ENCODE measurements around the gene BTLA.
A peak's percentile ranks its signal among the peaks of the same experiment; 100 is the strongest.
"Not testable (repeated sequence)": the region's sequence is repeated elsewhere in the genome, so short reads cannot be mapped to it uniquely, and the experiment has no call there.

The BTLA gene

DNA sequence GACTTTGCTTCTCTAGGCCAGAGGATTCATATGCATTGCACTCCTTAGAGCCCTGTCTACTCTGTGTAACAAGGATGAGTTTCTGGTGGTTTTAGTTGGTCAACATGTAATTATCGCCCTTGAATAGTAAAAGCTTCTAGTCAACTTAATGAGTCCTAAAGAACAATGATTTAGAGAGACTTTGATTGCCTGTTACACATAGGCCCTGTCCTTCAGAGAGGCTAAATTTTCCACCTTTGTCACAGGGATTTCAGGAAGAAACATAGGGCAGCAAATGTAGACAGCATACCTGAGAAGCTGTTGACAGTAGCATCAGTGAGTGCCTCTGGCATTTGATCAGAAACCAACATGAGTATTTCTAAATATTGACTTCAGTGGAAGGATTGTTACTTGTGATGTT is 7.1 kb downstream of the BTLA start:
- FAIRE-seq (no peak), DNase-seq (ENCODE audit: low spot score) (no peak)

DNA sequence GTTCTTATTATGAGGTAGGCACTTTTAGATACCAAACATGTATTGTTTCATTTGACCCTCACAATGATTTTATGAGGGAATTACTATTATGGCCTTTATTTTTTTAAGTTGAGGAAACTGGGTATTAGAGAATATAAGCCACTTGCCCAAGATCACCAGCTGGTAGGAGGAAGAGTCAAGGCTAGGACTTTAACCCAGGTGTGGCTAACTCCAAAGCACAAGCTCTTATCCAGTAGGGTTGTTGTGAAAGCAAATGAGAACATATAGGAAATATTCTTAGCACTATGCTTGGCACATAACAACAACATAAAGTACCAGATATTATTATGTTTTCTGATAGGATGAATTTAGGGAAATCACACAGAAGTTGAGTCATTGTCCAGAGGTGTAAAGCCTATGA is 7.9 kb downstream of the BTLA start:
- FAIRE-seq (no peak), DNase-seq (ENCODE audit: low spot score) (no peak)

DNA sequence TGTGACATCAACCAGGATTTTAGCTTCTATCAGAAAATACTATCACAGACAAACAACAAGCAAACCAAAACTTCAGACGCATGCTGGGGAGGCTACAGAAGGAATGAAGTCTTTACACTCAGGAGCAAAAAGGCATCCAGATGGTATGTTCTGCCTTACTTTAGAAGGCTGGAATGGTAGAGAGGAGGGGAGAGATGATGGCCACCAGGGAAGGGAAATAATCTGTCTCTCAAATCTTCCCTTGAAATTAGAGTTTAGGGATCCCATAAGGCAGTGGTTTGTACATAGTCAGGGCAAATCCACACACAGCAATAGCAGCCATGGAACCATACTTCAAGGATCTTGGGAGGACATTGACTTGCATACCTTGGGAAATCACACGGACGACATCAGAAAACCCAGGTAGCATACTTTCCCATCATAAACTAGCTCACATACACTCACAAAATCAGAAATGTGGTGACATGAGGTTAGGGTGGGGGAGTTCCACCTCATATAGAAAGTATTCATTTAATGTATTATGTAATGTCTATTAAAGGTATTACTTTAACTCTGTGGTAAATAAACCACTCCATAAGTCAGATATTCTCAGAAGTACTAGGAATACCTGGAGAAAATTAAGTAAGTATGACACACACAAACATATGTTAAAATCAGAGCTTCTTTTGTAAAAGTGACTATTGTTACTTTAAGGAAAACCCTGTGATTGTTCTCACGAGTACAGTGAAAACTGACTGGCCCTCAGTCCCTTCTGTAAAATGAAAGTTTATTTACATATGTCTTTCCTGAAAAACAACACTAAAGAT is 9.4 kb downstream of the BTLA start:
- DNase-seq (ENCODE audit: low spot score), result no peak
- no peak for FAIRE-seq

DNA sequence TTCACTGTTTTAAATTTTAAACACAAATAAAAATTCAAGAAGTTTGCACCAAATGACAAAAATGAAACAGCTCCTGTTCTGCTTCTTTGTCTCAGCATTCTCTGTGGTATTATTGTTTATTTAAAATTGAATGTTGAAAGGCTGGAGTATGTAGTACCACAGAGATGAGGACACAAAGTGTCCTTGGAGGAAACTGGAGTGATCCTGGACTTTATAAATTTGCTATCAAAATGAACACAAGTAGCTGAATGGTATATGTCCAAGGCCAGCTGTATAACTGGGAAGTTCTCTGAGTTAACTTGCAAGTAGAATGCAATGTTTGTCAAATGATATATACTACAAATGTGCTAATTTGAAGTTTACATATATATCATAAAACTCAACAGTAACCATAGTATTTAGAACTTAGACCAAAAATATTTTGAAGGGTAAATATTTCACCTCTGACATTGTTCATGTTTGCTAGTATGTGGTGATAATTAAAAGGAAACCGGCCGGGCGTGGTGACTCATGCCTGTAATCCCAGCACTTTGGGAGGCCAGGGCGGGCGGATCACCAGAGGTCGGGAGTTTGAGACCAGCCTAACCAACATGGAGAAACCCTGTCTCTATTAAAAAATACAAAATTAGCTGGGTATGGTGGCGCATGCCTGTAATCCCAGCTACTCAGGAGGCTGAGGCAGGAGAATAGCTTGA is 12.3 kb downstream of the BTLA start:
- FAIRE-seq (no peak), DNase-seq (ENCODE audit: low spot score) (no peak)

DNA sequence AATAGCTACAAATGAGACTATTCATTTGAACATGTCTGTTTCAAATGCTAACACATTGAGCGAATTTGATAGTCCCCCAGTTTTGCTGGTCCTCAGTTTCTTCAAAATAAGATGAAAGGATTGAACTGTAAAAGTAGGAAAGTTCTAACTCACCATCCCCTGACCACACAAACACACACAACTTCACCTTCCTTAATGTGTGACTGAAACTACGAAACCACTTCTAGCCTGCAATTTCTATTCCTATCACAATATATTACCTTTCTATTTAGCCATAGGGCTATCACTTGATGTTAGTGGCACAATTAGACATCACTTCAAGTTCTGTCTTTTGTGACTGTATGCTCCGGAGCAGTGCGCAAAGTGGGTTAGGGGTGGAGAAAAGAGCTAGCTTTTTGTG is 14.9 kb downstream of the BTLA start:
- DNase-seq (ENCODE audit: low spot score) (no peak), FAIRE-seq (peak; percentile 75)

DNA sequence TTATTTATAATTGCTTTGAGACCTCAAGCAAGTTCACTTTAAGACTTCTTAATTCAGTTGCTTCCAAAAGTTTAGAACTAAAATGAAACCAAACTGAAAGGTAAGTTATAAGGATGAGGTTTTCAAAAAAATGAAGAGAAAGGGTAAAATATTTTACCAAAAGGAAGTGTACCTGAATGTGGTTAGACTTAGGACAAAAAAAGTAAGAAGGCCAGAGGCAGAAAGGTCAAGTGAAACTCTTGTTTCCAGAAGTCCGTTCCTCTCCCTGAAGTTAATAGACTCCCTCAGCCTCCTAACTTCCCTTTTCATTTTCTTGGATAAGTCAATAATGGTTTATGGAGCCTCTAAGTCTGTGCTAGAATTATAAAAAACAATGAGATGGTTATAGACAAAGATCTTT is 16.6 kb downstream of the BTLA start:
- DNase-seq (ENCODE audit: low spot score), result no peak
- no peak for FAIRE-seq

DNA sequence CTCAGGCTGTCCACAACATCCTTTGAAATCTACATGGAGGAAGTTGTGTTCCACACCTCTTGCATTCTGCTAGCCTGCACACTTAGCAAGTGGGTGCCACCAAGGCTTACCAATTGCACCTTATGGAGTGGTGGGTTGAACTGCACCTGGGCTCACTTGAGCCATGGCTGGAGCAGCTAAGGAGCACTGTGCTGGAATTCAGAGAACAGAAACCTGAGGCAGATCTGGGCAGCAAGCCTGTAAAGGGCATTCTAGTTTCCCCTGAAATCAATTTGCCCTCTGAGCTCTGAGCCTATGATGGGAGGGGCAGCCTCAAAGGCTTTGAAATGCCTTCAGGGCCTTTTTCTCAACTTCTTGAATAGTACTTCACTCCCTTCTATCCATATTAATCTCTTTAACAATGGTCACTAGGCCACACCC is 18.0 kb downstream of the BTLA start:
- no peak for DNase-seq (ENCODE audit: low spot score)
- no peak for FAIRE-seq

DNA sequence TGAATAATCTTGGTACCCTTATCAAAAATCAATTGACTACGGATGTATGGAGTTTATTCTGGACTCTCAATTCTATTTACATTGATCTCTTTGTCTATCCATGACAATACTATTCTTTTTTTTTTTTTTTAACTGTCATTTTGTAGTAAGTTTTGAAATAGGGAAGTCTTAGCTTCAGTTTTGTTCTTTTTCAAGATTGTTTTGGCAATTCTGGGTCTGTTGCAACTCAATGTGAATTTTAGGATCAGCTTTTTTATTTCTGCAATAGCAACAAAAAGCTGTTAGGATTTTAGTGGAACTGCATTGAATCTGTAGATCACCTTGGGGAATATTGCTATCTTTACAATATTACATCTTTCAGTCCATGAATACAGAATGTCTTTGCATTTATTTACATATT is 21.4 kb downstream of the BTLA start:
- FAIRE-seq, result no peak
- DNase-seq (ENCODE audit: low spot score), result no peak

DNA sequence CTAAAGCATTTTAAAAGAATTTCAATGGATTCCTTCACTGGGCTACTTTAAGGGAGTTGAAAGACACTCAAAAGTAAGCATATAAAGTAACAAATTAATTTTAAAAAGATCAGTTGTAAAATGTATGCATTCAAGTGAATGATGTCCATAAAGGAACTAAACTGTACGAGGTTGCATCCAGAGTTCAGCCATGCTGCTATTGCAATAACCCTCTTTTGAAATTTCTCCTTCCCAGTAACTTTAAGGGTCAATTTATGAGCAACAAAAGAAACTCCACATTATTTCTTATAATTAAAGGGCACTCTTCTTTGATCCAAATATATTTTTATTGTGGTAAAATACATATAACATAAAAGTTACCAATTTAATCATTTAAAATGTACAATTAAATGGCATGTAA is 22.9 kb downstream of the BTLA start:
- no peak for FAIRE-seq
- DNase-seq (ENCODE audit: low spot score), result no peak

DNA sequence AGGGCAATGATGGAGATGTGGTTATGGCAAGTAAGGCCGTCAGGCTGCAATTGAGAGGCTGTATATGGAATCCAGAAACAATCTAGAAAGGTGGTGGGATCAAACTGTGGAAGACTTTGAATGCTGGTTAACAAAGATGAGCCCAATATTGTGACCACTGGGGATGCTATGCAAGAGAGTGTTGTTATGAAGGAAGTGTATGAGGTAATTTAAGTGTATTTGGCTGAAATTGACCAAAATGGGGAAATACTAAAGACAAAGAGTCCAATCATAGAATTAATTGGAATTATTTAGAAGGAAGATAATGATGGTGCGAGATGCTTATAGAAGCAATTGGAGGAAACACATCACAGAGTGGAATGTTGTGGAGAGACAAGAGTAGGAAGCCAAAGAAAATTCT is 24.5 kb downstream of the BTLA start:
- FAIRE-seq, result no peak
- no peak for DNase-seq (ENCODE audit: low spot score)

DNA sequence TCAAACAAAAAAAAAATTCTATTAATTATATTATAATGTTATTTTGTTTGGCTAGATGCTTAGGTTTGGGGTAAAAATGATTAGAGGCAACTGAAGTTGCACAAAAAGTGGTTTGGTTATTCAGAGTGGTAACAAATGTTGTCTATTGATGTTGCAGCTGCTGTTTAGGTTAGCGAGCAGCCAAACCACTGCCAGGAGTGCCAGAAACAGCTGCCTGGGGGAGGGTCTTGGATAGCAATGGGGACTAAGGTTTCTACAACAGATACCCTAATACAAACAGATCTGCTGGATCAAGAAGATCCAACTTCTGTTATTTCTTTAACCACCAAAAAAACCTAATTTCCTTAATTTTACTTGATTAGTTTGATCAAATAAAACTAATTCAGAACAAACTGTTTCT is 26.6 kb downstream of the BTLA start:
- no peak for FAIRE-seq
- no peak for DNase-seq (ENCODE audit: low spot score)

DNA sequence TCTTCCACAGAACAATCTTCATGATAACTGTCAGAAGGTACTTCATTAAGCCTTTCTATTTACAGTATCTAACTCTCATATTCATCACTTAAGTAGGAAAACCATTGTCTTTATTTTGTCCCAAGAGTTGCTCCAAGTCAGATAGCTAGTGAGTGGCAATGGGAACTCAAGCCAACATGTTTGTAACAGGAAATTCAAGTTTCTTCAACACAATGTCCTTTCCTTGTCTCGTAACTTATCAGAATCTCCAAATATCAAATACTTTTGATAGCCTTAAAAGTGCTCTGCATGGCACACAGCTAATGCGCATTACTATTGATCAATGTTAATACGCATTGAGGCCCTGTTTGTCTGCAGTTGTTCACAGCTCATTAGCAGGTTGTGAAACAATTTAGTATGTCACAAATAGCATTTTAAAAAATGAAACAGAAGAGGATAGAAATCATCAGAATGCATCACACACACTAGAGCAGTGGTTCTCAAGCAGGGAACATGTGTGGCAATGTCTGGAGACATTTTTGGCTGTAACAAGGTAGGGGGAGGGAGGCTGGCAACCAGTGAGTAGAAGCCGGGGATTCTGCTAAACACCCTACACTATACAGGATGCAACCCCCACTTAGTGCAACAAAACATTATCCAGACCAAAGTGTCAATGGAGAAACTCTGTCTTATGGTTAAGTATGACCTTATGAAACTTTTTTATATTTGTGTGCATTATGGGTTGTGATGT is 27.5 kb downstream of the BTLA start:
- FAIRE-seq, result no peak
- DNase-seq (ENCODE audit: low spot score), result no peak

DNA sequence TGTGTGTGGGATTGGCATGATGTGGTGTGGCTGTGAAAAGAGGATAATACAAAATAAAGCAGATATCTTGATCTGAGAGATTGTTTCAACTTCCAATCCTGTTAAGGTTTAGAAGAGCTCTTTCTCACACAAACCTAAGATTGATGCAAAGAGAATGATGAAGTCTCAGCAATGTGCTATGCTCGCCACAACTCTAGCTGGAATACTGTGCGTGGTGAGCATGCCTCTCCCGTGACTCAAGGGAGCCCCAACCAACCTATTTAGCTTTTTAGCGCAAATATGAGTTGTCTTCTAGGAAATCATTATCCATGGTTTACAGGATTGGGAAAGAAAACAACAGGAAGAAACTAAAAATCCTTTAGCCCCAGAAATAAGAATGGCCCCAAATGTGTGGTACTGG is 28.5 kb downstream of the BTLA start:
- peak; percentile 13 for DNase-seq (ENCODE audit: low spot score)
- FAIRE-seq, result peak; percentile 83

DNA sequence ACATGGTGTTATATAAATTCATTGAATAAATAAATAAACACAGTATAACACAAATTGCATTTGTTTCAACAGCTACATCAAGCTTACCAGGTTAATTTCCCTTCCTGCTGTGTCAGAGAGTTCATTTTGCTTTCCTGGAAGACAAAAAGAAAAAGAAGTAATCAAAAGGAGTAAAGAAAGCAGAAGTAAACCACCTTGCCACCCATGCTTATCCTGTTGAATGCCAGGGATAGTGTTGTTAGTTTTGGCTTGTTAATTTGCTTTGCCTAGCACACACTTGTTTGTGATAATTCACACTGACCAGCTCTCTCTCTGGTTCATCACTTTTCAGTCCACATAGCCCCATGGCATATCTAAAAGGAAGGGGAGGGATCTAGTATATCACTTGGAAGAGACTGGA is 29.6 kb downstream of the BTLA start:
- FAIRE-seq (no peak), DNase-seq (ENCODE audit: low spot score) (no peak)

DNA sequence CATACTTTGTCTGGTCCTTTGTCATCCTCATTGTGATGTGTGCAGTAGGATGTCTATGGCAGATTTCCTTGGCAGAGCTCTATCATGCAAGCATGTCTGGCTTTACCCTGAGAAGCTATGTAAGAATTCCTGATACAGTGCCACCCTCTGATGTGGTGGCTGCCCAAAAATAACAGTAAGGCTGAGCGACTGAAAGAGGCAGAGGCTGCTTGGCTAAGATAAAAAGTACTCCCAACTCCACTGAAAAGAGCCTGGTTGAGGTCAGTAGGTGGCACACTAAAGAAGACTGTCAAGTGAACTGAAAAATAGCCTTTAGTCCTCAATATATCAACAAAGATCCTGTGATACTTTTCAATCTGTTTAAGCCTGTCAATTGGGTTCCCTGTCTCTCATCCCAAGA is 31.7 kb downstream of the BTLA start:
- FAIRE-seq, result no peak
- no peak for DNase-seq (ENCODE audit: low spot score)

DNA sequence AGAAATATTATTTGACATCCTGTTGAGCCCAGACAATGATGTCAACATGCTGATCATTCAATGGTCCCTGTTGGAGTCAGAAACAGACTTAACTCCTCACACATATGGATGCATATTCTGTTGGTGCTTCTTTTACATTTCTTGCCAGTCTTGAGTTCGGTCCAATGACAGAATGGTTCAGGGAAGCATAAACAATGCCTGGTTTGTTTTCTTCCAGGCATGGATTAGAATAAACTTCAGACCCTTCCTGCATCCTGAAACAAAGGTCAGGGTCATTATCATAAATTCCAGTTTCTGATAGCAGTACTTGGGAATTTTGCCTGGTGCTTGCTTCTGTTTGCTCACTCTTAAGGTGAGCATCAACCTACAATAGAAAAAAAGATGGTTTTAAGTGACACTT is 33.3 kb downstream of the BTLA start:
- FAIRE-seq (no peak), DNase-seq (ENCODE audit: low spot score) (no peak)

DNA sequence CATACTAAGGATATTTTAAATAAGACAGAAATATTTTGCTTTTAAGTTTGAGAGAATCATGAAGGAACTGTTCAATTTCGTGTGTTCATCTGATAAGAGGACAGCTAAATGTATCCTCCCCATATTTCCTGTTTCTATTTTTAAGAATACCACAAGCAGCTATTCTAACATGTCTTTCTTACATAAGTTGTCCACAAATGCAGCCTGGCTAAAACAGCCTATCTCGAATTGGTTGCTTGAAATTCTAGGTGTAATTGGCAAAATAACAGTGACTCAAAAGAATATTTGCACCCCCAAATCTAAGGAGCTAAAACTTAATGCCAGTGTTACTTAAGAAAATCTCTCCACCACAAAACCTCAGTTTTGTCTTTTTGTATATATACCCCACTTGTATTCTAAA is 35.0 kb downstream of the BTLA start:
- DNase-seq (ENCODE audit: low spot score) (no peak), FAIRE-seq (no peak)

DNA sequence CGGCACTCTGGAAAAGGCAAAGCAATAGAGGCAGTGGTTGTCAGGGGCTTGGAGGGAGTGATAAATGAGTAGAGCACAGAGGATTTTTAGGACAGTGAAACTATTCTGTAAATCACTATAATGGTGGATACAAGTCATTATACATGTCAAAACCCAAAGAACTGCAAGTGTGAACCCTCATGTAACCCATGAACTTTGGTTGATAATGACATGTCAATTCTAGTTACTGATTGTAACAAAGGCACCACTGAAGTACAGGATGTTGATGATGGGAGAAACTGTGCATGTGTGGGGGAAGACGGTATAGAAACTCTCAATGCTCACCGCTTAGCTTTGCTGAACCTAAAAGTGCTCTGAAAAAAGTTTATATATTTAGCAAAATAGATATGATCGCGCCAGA is 36.0 kb downstream of the BTLA start:
- FAIRE-seq (no peak), DNase-seq (ENCODE audit: low spot score) (no peak)

DNA sequence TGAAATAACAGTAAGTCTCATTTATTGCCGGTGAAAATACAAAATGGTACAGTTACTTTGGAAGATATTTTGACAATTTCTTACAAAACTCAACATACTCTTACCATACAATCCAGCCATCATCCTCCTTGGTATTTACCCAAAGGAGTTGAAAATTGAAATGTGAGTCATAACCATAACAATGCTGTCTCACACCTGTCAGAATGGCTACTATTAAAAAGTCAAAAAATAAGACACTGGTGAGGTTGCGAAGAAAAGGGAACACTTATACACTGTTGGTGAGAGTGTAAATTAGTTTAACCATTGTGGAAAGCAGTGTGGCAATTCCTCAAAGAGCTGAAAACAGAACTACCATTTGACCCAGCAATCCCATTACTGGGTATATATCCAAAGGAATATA is 37.5 kb downstream of the BTLA start:
- not testable (repeated sequence) for DNase-seq (ENCODE audit: low spot score); FAIRE-seq

DNA sequence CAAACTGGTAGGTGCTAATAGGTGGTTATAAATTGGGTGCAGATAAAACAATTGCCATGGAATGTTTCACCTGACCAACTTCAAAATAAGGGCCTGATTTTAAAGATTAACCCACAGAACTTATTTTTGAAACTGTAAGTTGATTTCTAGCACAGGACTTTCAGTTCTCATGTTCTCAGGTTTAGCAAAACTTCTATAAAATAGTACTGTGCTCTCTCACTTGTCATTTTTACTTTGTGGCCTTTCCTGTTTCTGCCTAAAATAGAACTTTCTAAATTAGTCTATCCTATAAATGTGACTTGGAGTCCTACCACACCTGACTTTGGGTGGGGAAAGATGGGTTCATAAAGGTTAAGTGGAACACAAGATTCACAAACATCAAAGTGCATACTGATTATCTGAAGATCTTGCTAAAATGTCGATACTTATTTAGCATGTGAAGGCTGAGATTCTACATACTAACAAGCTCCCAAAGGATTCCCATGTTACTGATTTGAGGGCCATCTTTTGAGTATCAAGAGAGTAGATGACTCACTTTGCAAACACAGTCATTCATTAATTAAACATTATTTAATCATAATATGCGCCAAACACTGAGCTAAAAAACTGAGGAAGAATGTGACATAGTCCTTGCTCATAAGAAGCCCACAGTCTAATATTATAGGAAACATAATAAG is 38.6 kb downstream of the BTLA start:
- FAIRE-seq, result no peak
- DNase-seq (ENCODE audit: low spot score), result no peak

DNA sequence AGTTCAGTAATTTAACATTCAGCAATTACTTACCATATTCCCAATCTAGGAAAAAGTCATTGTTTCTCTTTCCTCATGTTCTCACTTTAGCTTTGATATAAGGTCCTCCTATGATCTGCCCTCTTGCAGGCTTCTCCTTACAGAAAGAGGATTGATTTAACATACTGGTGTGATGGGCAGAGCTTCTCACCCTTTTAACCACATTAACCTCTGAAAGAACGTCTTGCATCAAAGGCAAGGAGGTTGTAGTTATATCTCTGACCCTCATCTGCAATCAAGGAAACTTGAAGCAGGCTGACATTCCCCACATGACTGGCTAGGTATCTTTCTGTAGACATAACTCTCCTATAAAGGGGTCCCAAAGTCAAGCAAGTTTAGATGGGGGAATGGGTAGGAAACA is 39.5 kb downstream of the BTLA start:
- DNase-seq (ENCODE audit: low spot score), result no peak
- no peak for FAIRE-seq

DNA sequence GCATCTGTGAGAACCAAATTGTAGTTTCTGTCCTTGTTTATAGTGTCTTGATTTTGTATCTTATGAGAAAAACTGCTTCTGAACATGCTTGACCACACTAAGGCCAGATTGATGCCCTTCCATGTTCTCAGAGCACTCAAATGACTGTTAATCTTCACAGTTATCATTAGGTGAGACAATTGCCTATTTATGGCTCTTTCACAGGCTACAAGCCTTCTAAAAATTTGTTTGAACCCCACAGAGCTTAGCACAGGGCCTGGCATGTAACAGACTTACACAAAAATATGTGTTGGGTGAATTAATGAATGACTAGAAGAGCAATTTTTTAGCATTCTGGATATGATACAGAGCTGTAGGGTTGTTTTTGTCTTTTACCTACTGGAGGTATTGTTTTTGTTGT is 43.1 kb downstream of the BTLA start:
- DNase-seq (ENCODE audit: low spot score) (no peak), FAIRE-seq (no peak)
